ENCODE measurements around the gene AOPEP. TPM values are rescaled to one million over a fixed set of nuclear protein-coding genes. Genes with fewer than 3 reads are reported as not detected.
"Not testable (repeated sequence)": the region's sequence is repeated elsewhere in the genome, so short reads cannot be mapped to it uniquely, and the experiment has no call there.

The AOPEP gene
- total RNA-seq, 2 donors from 2014 or later, result 81.5 to 224 TPM

GRCh38 chr9:94935396-94935795 lies 208.9 kb downstream of the AOPEP start:
- no peaks in the 10 kb centered on the region for H3K27me3 ChIP-seq
- no peaks in the 10 kb centered on the region for H3K4me1 ChIP-seq
- DNase-seq (no peak), ATAC-seq (no peak)
- intact Hi-C loops (cut with DNase I), result no loop called here
- H3K9me3 ChIP-seq, result no peaks in the 10 kb centered on the region
- no peak overlapping the region for H3K27ac ChIP-seq
- H3K36me3 ChIP-seq (replicated peaks in 1 of 2; ENCODE audit: insufficient read depth in 1 of 2, low read depth in 2 of 2), result no peaks in the 10 kb centered on the region
- WGBS, 2 donors, result 95 to 96% methylated on average over 6 of the region's 6 CpGs
- H3K4me3 ChIP-seq, result no peak overlapping the region
- TF ChIP-seq POLR2A (IDR thresholded peaks at IDR 0.05) (no peak), CTCF (IDR thresholded peaks at IDR 0.05) (no peak)

- DNase-seq (no peak), ATAC-seq (no peak)
- Histone ChIP-seq H3K9me3 (no peaks in the 10 kb centered on the region), H3K4me3 (no peak overlapping the region), H3K27ac (no peak overlapping the region), H3K36me3 (replicated peaks in 1 of 2; ENCODE audit: insufficient read depth in 1 of 2, low read depth in 2 of 2) (no peaks in the 10 kb centered on the region), H3K4me1 (peaks cover 10% of the 10 kb centered on the region), H3K27me3 (no peaks in the 10 kb centered on the region)
- WGBS, 2 donors, result 88 to 89% methylated on average over 3 of the region's 3 CpGs
- TF ChIP-seq POLR2A (IDR thresholded peaks at IDR 0.05) (no peak), CTCF (IDR thresholded peaks at IDR 0.05) (no peak)
- intact Hi-C loops (cut with DNase I), result no loop called here
Observed at GRCh38 chr9:94936419-94936818, 209.9 kb downstream of the AOPEP start.

GRCh38 chr9:94937214-94937903 lies 210.9 kb downstream of the AOPEP start:
- DNase-seq (no peak), ATAC-seq (peak; percentile 26)
- Histone ChIP-seq H3K4me1 (peaks cover 16% of the 10 kb centered on the region), H3K27me3 (no peaks in the 10 kb centered on the region), H3K4me3 (no peak overlapping the region), H3K9me3 (no peaks in the 10 kb centered on the region), H3K27ac (no peak overlapping the region), H3K36me3 (replicated peaks in 1 of 2; ENCODE audit: insufficient read depth in 1 of 2, low read depth in 2 of 2) (no peaks in the 10 kb centered on the region)
- TF ChIP-seq CTCF (IDR thresholded peaks at IDR 0.05), result no peak
- TF ChIP-seq POLR2A (IDR thresholded peaks at IDR 0.05), result no peak
- 91 to 93% methylated on average over 6 of the region's 6 CpGs for WGBS, 2 donors
- intact Hi-C loops (cut with DNase I), result no loop called here

- 91 to 92% methylated on average over 3 of the region's 3 CpGs for WGBS, 2 donors
- Histone ChIP-seq H3K9me3 (no peaks in the 10 kb centered on the region), H3K27me3 (no peaks in the 10 kb centered on the region), H3K4me1 (peaks cover 16% of the 10 kb centered on the region), H3K4me3 (no peak overlapping the region), H3K36me3 (replicated peaks in 1 of 2; ENCODE audit: insufficient read depth in 1 of 2, low read depth in 2 of 2) (no peaks in the 10 kb centered on the region), H3K27ac (no peak overlapping the region)
- intact Hi-C loops (cut with DNase I), result no loop called here
- no peak for ATAC-seq
- DNase-seq, result no peak
- TF ChIP-seq CTCF (IDR thresholded peaks at IDR 0.05) (no peak), POLR2A (IDR thresholded peaks at IDR 0.05) (no peak)
Observed at GRCh38 chr9:94938384-94938783, 211.9 kb downstream of the AOPEP start.

- ATAC-seq; H3K27me3 ChIP-seq; DNase-seq; H3K36me3 ChIP-seq (replicated peaks in 1 of 2; ENCODE audit: insufficient read depth in 1 of 2, low read depth in 2 of 2); H3K9me3 ChIP-seq; H3K4me3 ChIP-seq; intact Hi-C loops (cut with DNase I): not testable (repeated sequence)
- peak overlapping the region in 2 of 4 donors; percentile 61 to 83 for H3K27ac ChIP-seq
- H3K4me1 ChIP-seq, result peaks cover 16% of the 10 kb centered on the region
- WGBS, 2 donors, result 96 to 97% methylated on average over 6 of the region's 6 CpGs
Observed at GRCh38 chr9:94940296-94940695, 213.8 kb downstream of the AOPEP start.
